D721Med (cell line): ENCODE data around the gene BIRC3.
A peak's percentile ranks its signal among the peaks of the same experiment; 100 is the strongest.

Experiments used
- DNase-seq: peaks from one replicate; pipeline ENCODE4 v3.0.0; 2011; ENCODE audit warnings: low spot score; ENCODE audit not compliant: insufficient read length
- FAIRE-seq: peaks from 2 replicates; lab custom pipeline; 2011; peaks lifted over from hg19 to GRCh38; lab: Jason Lieb, UNC
- TF ChIP-seq, protein P1 (sequence below): IDR thresholded peaks from 2 replicates; pipeline ENCODE4 v1.5.1; 2012; ENCODE audit warnings: mild to moderate bottlenecking, control low read depth; ENCODE audit not compliant: insufficient read depth; ENCODE audit errors: missing control alignments

The BIRC3 gene

GRCh38 chr11:102307727-102308038 lies 9.6 kb upstream of the BIRC3 start:
- TF ChIP-seq, protein P1, sequence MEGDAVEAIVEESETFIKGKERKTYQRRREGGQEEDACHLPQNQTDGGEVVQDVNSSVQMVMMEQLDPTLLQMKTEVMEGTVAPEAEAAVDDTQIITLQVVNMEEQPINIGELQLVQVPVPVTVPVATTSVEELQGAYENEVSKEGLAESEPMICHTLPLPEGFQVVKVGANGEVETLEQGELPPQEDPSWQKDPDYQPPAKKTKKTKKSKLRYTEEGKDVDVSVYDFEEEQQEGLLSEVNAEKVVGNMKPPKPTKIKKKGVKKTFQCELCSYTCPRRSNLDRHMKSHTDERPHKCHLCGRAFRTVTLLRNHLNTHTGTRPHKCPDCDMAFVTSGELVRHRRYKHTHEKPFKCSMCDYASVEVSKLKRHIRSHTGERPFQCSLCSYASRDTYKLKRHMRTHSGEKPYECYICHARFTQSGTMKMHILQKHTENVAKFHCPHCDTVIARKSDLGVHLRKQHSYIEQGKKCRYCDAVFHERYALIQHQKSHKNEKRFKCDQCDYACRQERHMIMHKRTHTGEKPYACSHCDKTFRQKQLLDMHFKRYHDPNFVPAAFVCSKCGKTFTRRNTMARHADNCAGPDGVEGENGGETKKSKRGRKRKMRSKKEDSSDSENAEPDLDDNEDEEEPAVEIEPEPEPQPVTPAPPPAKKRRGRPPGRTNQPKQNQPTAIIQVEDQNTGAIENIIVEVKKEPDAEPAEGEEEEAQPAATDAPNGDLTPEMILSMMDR, result no peak
- DNase-seq, result no peak
- no peak for FAIRE-seq

DNA sequence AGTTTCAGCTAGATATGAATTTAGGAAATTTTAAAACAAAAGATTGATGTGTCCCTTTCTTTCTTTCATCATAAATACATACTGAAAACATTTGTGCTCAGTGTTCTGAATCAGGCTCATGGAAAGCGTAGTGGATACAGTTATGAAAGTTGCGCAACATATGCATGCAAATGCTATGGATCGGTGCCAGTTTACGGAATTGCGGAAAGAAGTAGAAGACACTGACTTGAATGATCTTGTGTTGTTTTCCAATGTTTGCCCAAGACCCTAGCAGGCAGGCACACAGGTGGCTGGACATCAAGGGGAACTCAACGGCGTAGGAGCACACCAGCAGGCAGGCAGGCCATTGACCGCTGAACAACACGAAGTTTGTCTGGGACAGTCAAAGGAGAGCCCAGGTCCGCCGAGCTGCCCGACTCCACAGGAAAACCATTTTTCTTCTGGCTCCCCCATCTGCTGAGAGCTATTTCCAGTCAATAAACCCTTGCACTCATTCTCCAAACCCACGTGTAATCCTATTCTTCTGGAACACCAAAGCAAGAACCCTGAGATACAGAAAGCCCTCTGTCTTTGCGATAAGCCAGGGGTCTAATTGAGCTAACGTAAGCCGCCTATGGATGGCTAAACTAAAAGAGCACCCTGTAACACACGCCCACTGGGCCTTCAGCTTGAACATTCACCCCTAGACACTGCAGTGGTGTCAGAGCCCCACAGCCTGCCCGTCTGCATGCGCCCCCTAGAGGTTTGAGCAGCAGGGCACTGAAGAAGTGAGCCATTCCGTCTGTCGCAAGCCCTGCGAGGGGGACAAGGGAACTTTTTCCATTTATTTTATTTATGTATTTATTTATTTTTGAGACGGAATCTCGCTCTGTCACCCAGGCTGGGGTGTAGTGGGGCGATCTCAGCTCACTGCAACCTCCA lies 7.4 kb upstream of the BIRC3 start:
- DNase-seq (no peak), FAIRE-seq (no peak)
- TF ChIP-seq, protein P1, result peak; percentile 10

GRCh38 chr11:102312667-102313066 lies 4.6 kb upstream of the BIRC3 start:
- DNase-seq (no peak), FAIRE-seq (no peak)
- TF ChIP-seq, protein P1, result no peak

DNA sequence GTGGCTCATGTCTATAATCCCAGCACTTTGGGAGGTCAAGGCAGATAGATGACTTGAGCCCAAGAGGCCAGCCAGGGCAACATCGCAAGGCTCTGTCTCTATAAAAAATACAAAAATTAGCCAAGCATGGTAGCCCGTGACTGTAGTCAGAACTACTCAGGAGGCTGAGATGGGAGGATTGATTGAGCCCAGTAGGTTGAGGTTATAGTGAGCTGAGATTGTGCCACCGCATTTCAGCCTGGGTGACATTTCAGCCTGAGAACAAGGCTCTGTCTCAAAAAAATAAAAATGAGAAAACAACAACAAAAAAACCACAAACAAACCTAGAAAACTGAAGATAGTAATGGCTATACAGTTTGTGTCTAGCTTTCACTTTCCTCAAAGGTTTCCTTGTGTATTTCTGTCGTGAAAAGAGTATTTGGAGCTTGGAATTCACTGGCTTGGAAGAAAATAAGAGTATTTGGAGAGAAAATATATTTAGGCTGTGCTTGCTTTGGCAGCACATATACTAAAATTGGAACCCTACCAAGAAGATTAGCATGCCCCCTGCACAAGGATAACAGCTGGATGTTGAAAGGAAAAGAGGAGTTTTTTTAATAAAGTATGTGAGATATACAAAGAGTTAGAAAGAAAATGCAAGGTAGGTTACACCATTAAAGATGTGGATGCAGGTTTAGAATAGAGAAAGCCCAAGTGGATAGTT lies 3.9 kb upstream of the BIRC3 start:
- TF ChIP-seq, protein P1, result no peak
- FAIRE-seq (no peak), DNase-seq (no peak)

DNA sequence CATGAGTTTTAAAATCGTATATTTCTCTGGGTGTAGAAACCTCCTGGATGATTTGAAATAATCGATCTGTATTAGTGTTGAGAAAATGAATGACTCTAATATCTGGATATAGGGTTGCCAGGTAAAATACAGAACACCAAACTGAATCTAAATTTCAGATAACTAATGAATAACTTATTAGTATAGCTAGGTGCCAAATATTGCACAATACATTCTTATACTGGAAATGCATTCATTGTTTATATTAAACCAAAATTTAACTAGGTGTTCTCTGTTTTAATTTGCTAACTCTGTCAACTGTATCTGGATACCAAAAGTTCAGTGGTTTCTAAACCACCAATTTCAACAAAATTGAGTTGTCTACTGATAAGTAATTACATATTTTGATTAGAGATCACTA lies 2.5 kb upstream of the BIRC3 start:
- DNase-seq, result no peak
- no peak for FAIRE-seq
- TF ChIP-seq, protein P1, result no peak

- TF ChIP-seq, protein P1, result no peak
Observed at GRCh38 chr11:102316346-102316904, 859 bp upstream of the BIRC3 start.

More at GRCh38 chr11:102316346-102316904, 859 bp upstream of the BIRC3 start:
- FAIRE-seq (no peak), DNase-seq (no peak)
